GM19023 (cell line): Measurements from ENCODE around the gene ABCA7.

Experiments used
- ATAC-seq: cut with Tn5 transposase; IDR thresholded peaks from one replicate; pipeline ENCODE4 v1.9.1; 2021; ENCODE audit warnings: mild to moderate bottlenecking, moderate library complexity; ENCODE audit not compliant: unreplicated experiment

ABCA7 gene

DNA sequence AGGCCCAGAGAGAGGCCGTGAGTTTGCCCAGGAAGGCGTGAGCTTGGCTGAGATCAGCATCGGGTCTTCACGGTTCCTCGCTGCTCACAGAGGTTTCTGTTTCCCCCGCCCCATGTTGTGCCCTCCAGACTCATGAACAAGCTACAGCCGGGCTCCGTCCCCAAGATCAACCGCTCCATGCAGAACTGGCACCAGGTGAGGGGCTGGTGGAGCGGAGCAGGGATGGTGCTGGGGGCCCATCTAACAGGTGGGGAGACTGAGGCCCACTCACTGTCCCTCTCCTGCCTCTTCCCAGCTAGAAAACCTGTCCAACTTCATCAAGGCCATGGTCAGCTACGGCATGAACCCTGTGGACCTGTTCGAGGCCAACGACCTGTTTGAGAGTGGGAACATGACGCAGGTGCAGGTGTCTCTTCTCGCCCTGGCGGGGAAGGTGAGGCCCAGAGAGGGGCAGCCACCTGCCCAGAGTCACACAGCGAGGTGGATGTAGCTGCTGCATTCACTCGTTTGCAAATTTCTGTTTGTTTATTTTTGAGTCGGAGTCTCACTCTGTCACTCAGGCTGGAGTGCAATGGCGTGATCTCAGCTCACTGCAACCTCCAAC, 7.5 kb upstream of the ABCA7 start:
- no peak for ATAC-seq

- no peak for ATAC-seq
Measured at GRCh38 chr19:1035998-1036621, 3.8 kb upstream of the ABCA7 start.

DNA sequence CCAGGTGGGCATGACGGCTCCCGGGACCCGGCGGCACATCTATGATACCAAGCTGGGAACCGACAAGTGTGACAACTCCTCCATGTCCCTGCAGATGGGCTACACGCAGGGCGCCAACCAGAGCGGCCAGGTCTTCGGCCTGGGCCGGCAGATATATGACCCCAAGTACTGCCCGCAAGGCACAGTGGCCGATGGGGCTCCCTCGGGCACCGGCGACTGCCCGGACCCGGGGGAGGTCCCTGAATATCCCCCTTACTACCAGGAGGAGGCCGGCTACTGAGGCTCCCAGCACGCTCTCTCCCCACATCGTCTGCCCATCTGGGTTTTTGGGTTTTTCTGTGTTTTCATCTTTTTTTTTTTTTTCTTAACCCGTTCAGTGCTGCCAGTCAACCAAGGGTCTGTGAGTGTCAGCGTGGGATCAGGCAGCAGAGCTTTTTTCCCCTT, 2.3 kb upstream of the ABCA7 start:
- ATAC-seq, result no peak

DNA sequence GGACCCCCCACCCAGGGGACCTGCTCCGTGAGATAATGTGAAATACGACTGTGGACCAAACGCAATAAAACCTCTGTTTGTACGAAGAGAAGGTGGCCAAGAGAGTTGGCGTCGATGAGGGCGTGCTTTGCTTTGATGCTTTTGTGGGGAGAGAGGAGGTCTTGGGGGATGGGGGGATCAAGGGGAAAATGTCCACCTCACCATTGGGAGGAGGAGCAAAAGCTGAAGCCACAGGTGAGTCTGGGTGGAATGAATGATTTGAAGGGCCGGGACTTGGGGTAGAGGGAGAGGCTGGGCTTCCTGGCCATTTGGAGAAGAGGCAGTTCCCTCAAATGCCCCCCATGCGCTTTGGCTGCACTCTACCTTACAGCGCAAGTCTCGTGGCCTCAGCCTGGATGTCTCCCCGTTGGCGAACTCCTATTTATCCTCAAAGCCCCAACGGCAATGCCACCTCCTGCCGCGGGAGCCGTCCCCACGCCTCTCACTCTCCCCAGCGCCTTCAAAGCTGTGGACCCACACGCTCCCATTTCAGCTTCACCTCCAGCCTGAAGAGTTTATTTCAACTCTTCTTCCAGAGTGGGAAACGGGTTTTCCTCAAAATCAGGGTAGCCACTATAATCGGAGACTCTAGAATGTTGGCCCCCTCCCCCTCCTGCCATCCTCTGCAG, 795 bp upstream of the ABCA7 start:
- ATAC-seq, result no peak

DNA sequence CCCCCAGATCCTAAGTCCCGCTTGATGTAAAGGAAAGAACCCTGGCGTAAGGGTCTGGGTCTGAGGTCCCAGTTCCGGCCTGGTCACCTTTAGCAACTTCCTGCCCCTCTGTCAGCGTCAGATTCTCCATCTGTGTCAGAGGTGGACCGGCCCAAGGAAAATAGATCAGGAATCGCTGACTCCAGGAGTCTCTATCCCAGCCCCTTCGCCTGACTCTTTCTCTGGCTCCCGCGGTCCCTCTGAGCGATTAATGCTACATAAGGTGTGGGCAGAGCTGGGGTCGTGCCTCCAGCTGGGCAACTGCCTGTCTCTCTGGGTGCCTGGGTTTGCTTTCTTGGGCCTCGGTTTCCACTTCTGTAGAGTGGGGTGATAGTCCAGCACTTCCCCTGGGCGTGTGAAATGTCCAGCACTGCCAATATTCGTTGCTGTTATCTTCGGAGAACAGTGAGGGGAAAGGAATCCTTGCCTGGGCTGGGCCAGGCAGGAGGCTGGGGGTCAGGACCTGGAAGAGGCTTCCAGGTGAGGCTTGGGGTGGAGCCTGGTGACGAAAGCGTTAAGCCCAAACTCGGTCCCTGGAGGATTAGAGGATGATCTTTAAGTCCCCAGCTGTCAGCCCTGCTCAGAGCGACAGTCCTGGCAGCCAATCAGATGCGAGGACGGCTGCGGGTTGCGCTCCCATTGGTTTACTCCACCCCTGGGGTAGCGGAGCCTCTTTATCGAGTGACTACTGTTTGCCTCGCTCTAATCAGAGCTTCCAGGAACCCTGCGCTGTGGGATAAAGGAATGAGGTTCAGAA, 767 bp downstream of the ABCA7 start:
- no peak for ATAC-seq

- no peak for ATAC-seq
Measured at GRCh38 chr19:1041272-1041834, 1.4 kb downstream of the ABCA7 start.

DNA sequence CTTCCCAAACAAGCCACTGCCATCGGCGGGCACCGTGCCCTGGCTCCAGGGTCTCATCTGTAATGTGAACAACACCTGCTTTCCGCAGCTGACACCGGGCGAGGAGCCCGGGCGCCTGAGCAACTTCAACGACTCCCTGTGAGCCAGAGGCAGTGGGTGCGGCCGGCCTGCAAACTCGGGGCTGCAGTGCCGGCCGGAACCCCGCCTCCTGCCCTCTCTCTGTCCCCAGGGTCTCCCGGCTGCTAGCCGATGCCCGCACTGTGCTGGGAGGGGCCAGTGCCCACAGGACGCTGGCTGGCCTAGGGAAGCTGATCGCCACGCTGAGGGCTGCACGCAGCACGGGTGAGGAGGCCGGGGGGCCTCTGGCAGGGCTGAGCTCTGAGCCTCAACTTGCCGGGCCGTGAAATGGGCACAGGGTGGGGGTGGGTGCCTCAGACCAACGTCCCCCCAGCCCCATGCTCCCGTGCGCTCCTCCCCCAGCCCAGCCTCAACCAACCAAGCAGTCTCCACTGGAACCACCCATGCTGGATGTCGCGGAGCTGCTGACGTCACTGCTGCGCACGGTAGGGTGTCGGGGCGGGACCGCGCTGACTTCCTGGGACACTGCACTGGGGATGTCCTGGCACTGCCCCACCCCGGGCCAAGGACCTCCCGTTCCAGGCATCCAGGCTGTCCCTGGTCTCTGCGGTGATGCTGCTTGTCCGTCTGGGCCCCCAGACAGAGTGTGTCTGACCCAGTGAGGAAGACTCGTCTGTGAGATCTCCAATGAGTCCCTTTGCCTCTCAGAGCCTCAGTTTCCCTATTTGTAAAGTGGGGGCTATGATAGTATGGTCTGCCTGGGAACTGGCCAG, 2.2 kb downstream of the ABCA7 start:
- no peak for ATAC-seq

DNA sequence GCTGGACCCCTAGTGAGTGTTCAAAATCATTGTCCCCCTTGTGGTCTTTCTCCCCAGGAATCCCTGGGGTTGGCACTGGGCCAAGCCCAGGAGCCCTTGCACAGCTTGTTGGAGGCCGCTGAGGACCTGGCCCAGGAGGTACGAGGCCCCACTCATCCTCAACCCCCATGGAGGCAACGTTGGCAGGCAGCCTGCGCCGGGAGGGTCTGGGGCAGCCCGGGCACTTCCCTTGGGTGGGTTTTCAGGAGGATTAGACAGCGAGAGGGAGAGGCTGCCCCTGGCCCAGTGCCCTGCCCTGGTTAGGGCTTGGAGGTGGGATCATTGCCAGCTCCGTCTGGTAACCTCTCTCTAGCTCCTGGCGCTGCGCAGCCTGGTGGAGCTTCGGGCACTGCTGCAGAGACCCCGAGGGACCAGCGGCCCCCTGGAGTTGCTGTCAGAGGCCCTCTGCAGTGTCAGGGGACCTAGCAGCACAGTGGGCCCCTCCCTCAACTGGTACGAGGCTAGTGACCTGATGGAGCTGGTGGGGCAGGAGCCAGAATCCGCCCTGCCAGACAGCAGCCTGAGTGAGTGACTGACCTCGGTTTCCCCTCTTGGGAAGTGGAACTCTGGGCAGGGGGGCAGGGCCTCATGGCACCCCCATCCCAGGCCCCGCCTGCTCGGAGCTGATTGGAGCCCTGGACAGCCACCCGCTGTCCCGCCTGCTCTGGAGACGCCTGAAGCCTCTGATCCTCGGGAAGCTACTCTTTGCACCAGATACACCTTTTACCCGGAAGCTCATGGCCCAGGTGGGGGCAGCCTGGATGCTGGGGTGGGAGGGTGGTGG, 3.0 kb downstream of the ABCA7 start:
- ATAC-seq, result no peak

GRCh38 chr19:1045247-1045603, 5.3 kb downstream of the ABCA7 start:
- no peak for ATAC-seq

DNA sequence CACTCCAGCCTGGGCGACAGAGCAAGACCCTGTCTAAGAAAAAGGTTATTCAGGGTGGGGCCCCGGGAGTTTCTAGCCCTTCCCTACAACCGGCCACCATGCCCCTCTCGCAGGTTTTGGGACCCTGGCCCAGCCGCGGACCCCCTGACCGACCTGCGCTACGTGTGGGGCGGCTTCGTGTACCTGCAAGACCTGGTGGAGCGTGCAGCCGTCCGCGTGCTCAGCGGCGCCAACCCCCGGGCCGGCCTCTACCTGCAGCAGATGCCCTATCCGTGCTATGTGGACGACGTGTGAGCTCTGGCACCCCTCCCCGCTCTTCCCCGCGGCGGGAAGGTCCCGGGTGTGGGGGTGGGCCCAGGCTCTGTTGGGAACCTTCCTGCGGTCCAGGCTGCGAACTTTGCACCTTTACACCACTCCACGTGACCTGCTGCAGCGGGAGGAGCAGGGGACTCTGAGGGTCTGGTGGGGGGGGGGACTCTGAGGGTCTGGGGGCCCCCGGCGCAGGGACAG, 6.3 kb downstream of the ABCA7 start:
- no peak for ATAC-seq

- no peak for ATAC-seq
Measured at GRCh38 chr19:1046836-1047695, 7.2 kb downstream of the ABCA7 start.

DNA sequence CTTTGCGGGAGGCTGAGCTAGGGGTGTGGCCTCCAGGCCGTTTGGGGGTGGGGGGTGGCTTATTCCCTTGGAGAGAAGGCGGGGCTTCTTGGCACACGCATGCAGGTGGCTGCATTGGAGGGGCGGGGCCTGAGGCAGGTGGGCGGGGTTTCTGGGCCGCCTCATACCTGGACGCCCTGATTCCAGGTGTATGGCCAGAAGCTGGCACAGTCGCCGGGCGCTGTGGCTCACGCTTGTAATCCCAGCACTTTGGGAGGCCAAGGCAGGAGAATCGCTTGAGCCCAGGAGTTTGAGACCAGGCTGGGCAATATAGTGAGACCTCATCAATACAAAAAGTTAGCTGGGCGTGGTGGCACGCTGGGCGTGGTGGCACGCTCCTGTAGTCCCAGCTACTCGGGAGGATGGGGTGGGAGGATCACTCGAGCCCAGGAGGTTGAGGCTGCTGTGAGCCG, 7.8 kb downstream of the ABCA7 start:
- ATAC-seq, result no peak

- no peak for ATAC-seq
Measured at GRCh38 chr19:1049106-1049505, 9.2 kb downstream of the ABCA7 start.

DNA sequence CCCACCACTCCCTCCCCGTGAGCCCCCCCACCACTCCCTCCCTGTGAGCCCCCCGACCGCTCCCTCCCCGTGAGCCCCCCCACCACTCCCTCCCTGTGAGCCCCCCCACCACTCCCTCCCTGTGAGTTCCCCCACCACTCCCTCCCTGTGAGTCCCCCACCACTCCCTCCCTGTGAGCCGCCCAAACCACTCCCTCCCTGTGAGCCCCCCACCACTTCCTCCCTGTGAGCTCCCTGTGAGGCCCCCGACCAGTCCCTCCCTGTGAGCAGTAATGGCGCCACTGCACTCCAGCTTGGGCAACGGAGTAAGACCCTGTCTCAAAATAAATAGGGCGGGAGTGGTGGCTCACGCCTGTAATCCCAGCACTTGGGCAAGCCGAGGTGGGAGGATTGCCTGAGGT, 9.9 kb downstream of the ABCA7 start:
- no peak for ATAC-seq

- no peak for ATAC-seq
Measured at GRCh38 chr19:1050989-1051788, 11.3 kb downstream of the ABCA7 start.

DNA sequence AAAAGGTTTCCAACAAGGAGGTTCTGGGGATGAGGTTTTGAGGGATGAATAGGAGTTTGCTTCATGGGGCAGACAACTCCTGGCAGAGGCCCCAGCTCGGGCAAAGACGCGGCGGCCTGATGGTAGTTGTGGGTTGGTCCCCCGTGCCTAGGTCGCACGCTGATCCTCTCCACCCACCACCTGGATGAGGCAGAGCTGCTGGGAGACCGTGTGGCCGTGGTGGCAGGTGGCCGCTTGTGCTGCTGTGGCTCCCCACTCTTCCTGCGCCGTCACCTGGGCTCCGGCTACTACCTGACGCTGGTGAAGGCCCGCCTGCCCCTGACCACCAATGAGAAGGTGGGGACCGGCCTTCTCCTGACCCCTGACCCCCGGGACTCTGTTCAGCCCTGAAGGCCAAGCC, 11.9 kb downstream of the ABCA7 start:
- ATAC-seq, result no peak

DNA sequence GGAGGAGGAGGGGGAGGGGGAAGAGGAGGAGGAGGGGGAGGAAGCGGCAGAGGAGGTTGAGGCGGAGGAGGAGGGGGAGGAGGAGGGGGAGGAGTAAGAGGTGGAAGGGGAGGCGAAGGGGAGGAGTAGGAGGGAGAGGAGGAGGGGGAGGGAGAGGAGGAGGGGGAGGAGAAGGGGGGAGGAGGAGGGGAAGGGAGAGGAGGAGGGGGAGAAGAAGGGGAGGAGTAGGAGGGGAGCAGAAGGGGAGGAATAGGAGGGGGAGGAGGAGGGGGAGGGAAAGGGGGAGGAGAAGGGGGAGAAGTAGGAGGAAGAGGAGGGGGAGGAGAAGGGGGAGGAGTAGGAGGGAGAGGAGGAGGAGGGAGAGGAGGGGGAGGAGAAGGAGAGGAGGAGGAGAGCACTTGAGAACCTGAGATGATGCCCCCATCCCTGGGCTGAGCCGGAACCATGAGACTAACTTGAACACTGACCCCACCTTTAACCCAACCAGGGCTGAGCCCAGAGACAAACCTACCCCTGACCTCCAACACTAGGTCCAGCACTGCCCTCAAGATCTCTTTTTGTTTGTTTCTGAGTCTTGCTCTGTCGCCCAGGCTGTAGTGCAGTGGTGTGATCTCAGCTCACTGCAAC, 12.6 kb downstream of the ABCA7 start:
- ATAC-seq, result no peak
